OCI-LY7 (cell line): ENCODE measurements around the gene ZMIZ2. TPM values are rescaled to one million over a fixed set of nuclear protein-coding genes. Genes with fewer than 3 reads are reported as not detected.
"Not testable (repeated sequence)": the region's sequence is repeated elsewhere in the genome, so short reads cannot be mapped to it uniquely, and the experiment has no call there.

ENCODE experiments used
- BruUV-seq: library from RNA; stranded (reverse); fragments of 400-500 nt; replicated peaks from 2 replicates; lab custom pipeline; 2021; lab: Mats Ljungman, UMichigan
- CTCF ChIA-PET: fragments of 300-600 bp; sonication (Branson Sonifier 250); formaldehyde crosslinking; loops from one replicate; lab custom pipeline; 2022; ENCODE audit warnings: antibody characterized with exemption; ENCODE audit not compliant: unreplicated experiment; lab: Charles Lee
- POLR2A ChIA-PET: fragments of 300-600 bp; sonication (Branson Sonifier 250); formaldehyde crosslinking; loops from one replicate; lab custom pipeline; 2022; ENCODE audit warnings: antibody characterized with exemption; lab: Charles Lee
- DNase-seq: peaks from one replicate; pipeline ENCODE4 v3.0.0-alpha.2; 2015; ENCODE audit warnings: low spot score
- H2AFZ ChIP-seq: fragments of 200-600 bp; sonication (generic), shearing (Covaris generic); 2 replicates; pipeline ENCODE4 v1.6.1; 2014; ENCODE audit warnings: mild to moderate bottlenecking, antibody characterized with exemption, low read length, moderate library complexity
- H3K27ac ChIP-seq: fragments of 200-600 bp; sonication (generic); 2 replicates; pipeline ENCODE4 v1.5.1; 2014; ENCODE audit warnings: mixed run types, low read depth, mild to moderate bottlenecking, moderate library complexity, low read length, inconsistent platforms; ENCODE audit not compliant: poor library complexity, severe bottlenecking
- H3K36me3 ChIP-seq: fragments of 200-600 bp; sonication (generic); 2 replicates; pipeline ENCODE4 v1.6.1; 2014; ENCODE audit warnings: mild to moderate bottlenecking, antibody characterized with exemption, low read length, moderate library complexity, mixed read lengths; ENCODE audit not compliant: insufficient read depth
- H3K4me1 ChIP-seq: fragments of 200-600 bp; sonication (generic); 2 replicates; pipeline ENCODE4 v1.5.1; 2014; ENCODE audit warnings: mild to moderate bottlenecking, low read length; ENCODE audit not compliant: insufficient read depth, poor library complexity, severe bottlenecking
- H3K4me2 ChIP-seq: fragments of 200-600 bp; sonication (generic); 2 replicates; pipeline ENCODE4 v1.6.1; 2014; ENCODE audit warnings: mild to moderate bottlenecking, low read length
- H3K4me3 ChIP-seq: fragments of 200-600 bp; sonication (generic); 2 replicates; pipeline ENCODE4 v1.5.1; 2014; ENCODE audit warnings: mild to moderate bottlenecking, low read depth, low read length; ENCODE audit not compliant: poor library complexity, severe bottlenecking
- H3K79me2 ChIP-seq: fragments of 200-600 bp; sonication (generic); 2 replicates; pipeline ENCODE4 v1.6.1; 2016; ENCODE audit warnings: low read depth, mild to moderate bottlenecking, low read length, moderate library complexity, mixed read lengths; ENCODE audit not compliant: insufficient read depth
- H3K9me2 ChIP-seq: fragments of 200-600 bp; sonication (generic); 2 replicates; pipeline ENCODE4 v1.6.1; 2016; ENCODE audit warnings: mild to moderate bottlenecking, low read length, mixed read lengths; ENCODE audit not compliant: insufficient read depth
- H3K9me3 ChIP-seq: fragments of 200-600 bp; sonication (generic); 2 replicates; pipeline ENCODE4 v1.6.1; 2014; ENCODE audit warnings: mild to moderate bottlenecking, mixed run types, low read length, mixed read lengths
- H4K20me1 ChIP-seq: fragments of 200-600 bp; sonication (generic); 2 replicates; pipeline ENCODE4 v1.6.1; 2014; ENCODE audit warnings: mild to moderate bottlenecking, antibody characterized with exemption, low read length, moderate library complexity, mixed read lengths; ENCODE audit not compliant: insufficient read depth
- CTCF ChIP-seq: fragments of 200-600 bp; sonication (generic); conservative IDR thresholded peaks from 2 replicates; pipeline ENCODE4 v1.5.1; 2014; ENCODE audit warnings: mild to moderate bottlenecking, antibody characterized with exemption, low read length, moderate library complexity, mixed read lengths
- EZH2phosphoT487 ChIP-seq: fragments of 200-600 bp; sonication (generic); IDR thresholded peaks from 2 replicates; pipeline ENCODE4 v1.6.1; 2018; ENCODE audit warnings: low read depth, borderline replicate concordance, mild to moderate bottlenecking, mixed run types, antibody characterized with exemption, low read length, moderate library complexity, mixed read lengths
- intact Hi-C: fragments of 100-400 bp; cut with micrococcal nuclease; formaldehyde crosslinking; loops from one replicate; pipeline ENCODE4 v1.10.0; 2022; ENCODE audit not compliant: unreplicated experiment
- total RNA-seq, 2 experiments: library from RNA; depleted of rRNA in 1 of 2; stranded (reverse); fragments of >200 nt in 1 of 2; shearing (Covaris generic) in 1 of 2; gene quantifications; 2 replicates each; pipeline ENCODE4 v1.2.3, GENCODE V29; 2014 to 2022

Gene ZMIZ2
- total RNA-seq, 2 experiments from 2014 or later = 17.2 to 79.7 TPM

- no peak overlapping the region for H3K27ac ChIP-seq
- POLR2A ChIA-PET = interaction anchor here (0.9 kb wide), 1 partner anchor 9 kb away, joined by 3 read pairs; no protein-coding TSS in a partner anchor
- no peaks in the 10 kb centered on the region for H3K79me2 ChIP-seq
- no peaks in the 10 kb centered on the region for H3K9me3 ChIP-seq
- no peaks in the 10 kb centered on the region for H3K9me2 ChIP-seq
- BruUV-seq = no TSS peak
- no peaks in the 10 kb centered on the region for H3K4me1 ChIP-seq
- intact Hi-C loops = no loop called here
- H3K36me3 ChIP-seq = peaks cover 16% of the 10 kb centered on the region; the same call in 1 of the 2 replicates
- no peak for DNase-seq
- H4K20me1 ChIP-seq = no peaks in the 10 kb centered on the region
- no peak overlapping the region for H3K4me3 ChIP-seq
- H3K4me2 ChIP-seq = no peak overlapping the region
- TF ChIP-seq CTCF (no peak), EZH2phosphoT487 (no peak)
- CTCF ChIA-PET = no interaction called here
- no peak overlapping the region for H2AFZ ChIP-seq
These were observed 22.7 kb downstream of the ZMIZ2 start for GRCh38 chr7:44771358-44771757.

- no peak for DNase-seq
- ChIA-PET CTCF (no interaction called here), POLR2A (interaction anchor here (0.9 kb wide), 1 partner anchor 8 kb away, joined by 3 read pairs; no protein-coding TSS in a partner anchor)
- H4K20me1 ChIP-seq = no peaks in the 10 kb centered on the region
- no peak overlapping the region for H3K4me2 ChIP-seq
- no peaks in the 10 kb centered on the region for H3K9me3 ChIP-seq
- no peak overlapping the region for H2AFZ ChIP-seq
- H3K79me2 ChIP-seq = no peaks in the 10 kb centered on the region
- no TSS peak for BruUV-seq
- intact Hi-C loops = no loop called here
- H3K27ac ChIP-seq = no peak overlapping the region
- H3K4me3 ChIP-seq = no peak overlapping the region
- H3K4me1 ChIP-seq = no peaks in the 10 kb centered on the region
- H3K36me3 ChIP-seq = peaks cover 5% of the 10 kb centered on the region; the same call in 1 of the 2 replicates
- no peak for TF ChIP-seq CTCF
- no peaks in the 10 kb centered on the region for H3K9me2 ChIP-seq
These were observed 23.8 kb downstream of the ZMIZ2 start for GRCh38 chr7:44772440-44772839.

GRCh38 chr7:44772867-44773266 lies 24.2 kb downstream of the ZMIZ2 start:
- Histone ChIP-seq H2AFZ (no peak overlapping the region), H3K4me1 (no peaks in the 10 kb centered on the region), H4K20me1 (no peaks in the 10 kb centered on the region), H3K79me2 (no peaks in the 10 kb centered on the region), H3K9me3 (no peaks in the 10 kb centered on the region), H3K9me2 (no peaks in the 10 kb centered on the region), H3K36me3 (peaks cover under 1% of the 10 kb centered on the region; the same call in 1 of the 2 replicates), H3K27ac (no peak overlapping the region), H3K4me2 (no peak overlapping the region), H3K4me3 (no peak overlapping the region)
- TF ChIP-seq CTCF (0 out of 2 replicates have a peak, but pooled peaks have one; percentile 20), EZH2phosphoT487 (no peak)
- intact Hi-C loops = no loop called here
- ChIA-PET CTCF (no interaction called here), POLR2A (no interaction called here)
- BruUV-seq = no TSS peak
- peak; percentile 40 for DNase-seq

- not testable (repeated sequence) for H3K27ac ChIP-seq
These were observed 25.8 kb downstream of the ZMIZ2 start for GRCh38 chr7:44774486-44774885.

More at GRCh38 chr7:44774486-44774885, 25.8 kb downstream of the ZMIZ2 start:
- H3K4me1 ChIP-seq, H3K4me3 ChIP-seq, BruUV-seq, H3K36me3 ChIP-seq, intact Hi-C loops, H3K79me2 ChIP-seq, H4K20me1 ChIP-seq, CTCF ChIA-PET, H3K9me3 ChIP-seq, H3K4me2 ChIP-seq, H2AFZ ChIP-seq, H3K9me2 ChIP-seq, DNase-seq: not testable (repeated sequence)
- POLR2A ChIA-PET = interaction anchor here (0.6 to 1.2 kb wide), 3 partner anchors 9 to 21 kb away, joined by 3 read pairs; no protein-coding TSS in a partner anchor
